NOMO-1 treated with dmso at 0.1 percent for 144 hours (cell line): Measurements from ENCODE around the gene RAC2.

Source experiments
- DNase-seq: peaks from one replicate; lab custom pipeline; 2025; ENCODE audit not compliant: unreplicated experiment; lab: John Stamatoyannopoulos, UW

Gene RAC2

DNA sequence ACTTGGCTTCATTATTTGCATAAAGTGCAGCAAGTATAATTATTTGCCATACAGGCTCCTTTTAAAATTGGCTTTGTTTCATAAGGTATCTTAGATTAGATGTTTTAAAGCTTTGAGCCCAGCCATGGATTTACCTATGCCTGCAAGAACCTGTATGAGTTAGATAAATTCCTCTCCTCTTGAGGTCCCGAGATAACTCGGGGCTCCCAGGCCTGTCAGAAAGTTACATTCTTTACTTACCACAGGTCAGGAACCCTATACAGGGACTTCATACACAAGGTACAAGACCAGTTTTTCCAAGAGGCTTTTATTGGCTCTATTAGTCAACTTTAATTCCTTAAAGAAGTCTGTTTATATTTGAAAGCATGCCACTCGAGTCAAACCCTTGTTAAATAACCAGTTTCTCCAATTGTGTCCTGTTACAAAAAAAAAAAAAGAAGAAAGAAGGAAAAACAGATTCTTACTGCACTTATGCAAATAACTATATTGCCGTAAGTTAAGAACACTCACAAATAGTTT, 53.7 kb downstream of the RAC2 start:
- DNase-seq: no peak

DNA sequence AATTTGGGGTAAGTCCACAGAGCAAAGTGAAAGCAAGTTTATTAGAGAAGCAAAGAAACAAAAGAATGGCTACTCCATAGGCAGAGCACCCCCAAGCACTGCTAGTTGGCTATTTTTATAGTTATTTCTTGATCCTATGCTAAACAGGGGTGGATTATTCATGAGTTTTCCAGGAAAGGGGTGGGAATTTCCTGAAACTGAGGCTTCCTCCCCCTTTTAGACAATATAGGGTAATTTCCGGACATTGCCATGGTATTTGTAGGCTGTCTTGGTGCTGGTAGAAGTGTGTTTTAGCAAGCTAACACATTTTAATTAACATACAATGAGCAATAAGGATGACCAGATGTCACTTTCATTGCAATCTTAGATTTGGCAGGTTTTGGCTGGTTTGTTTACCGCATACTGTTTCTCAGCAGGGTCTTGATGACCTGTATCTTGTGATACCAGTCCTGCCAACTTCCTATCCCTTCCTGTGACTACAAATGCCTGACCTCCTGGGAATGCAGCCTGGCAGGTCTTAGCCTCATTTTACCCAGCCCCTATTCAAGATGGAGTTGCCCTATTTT, 55.1 kb downstream of the RAC2 start:
- DNase-seq: no peak

DNA sequence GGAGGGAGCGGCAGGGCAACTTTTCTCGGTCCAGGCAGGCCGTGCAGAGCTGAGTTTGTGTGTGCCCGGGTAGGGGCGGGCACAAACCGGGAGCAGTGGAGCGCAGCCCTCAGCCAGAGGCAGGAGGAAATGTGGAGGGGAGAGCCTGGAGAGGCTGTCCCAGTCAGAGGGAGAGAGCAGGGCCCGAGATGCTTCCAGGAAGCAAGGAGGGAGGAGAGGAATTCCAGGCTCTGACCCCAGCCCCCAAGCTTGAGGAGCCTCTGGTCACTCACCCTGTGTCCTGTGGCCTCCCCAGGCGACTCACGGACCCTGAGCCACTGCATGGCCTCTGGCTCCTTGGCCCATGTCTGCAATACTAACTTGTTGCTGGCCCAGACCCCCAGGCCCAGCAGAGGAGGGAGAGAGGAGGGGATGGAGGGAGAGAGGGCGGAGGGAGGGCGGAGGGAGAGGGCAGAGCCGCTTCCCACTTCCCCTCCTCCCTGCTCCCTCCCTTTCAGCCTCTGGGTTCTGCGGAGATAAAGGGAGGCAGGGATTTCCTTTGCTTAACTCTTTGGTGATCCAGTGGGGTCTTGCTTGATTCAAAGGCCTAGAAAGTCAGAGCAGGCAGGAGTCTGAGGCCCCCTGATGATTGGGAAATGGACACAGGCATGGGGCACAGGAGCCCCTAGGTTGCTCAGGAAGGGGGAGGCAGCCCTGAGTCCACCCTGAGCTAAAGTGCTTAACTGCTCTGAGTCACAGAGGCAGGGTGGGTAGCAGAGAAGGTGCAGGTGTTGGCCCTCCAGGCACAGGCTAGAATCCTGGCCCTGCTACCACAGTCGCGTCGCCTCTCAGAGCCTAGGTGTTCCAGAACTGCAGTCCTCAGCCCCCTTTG, 55.9 kb downstream of the RAC2 start, which contains the start of gene C1QTNF6:
C1QTNF6 (minus strand) TSS at position 357 of the 871 bp plus-strand sequence; CDS start at position 323, 34 bp downstream.
- no peak for DNase-seq

DNA sequence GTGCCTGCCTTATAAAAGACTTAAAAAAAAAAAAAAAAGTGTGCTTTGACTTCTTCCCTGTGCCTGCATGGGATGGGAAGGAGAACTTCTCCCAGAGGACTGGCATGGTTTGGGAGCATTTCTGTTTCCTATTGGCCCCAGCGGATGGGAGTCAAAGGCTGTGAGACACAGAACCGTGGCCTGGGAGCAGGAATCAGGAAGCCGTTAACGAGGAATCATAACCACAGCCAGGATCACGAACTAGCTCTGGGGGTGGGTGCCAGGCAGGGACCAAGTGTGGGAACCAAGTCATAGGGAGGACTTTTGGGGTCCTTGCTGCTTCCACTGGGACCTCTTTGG, 56.5 kb downstream of the RAC2 start:
- DNase-seq: no peak

DNA sequence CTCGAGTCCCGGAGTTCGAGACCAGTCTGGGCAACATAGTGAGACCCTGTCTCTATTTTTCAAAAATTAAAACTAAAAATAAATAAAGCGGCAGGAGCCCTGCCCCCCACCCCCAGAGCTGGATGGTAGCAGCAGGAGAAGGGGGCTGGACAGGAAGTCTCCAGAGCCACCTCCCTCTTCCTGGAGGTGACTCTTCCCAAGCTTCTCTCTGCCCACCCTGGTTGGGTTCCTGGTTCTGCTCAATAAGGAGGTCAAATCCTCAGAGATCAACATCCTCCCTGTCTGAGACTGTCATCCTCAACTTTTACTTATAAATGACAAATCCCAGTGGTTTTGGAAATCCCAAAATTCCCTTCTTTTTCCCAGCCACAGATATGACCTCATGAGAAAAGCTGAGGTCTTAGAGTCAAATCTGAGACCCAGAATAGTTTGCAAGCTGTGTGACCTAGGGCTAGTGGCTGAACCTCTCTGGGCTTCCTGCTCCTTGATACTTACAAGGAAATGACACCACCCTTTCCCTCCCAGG, 57.0 kb downstream of the RAC2 start:
- no peak for DNase-seq

DNA sequence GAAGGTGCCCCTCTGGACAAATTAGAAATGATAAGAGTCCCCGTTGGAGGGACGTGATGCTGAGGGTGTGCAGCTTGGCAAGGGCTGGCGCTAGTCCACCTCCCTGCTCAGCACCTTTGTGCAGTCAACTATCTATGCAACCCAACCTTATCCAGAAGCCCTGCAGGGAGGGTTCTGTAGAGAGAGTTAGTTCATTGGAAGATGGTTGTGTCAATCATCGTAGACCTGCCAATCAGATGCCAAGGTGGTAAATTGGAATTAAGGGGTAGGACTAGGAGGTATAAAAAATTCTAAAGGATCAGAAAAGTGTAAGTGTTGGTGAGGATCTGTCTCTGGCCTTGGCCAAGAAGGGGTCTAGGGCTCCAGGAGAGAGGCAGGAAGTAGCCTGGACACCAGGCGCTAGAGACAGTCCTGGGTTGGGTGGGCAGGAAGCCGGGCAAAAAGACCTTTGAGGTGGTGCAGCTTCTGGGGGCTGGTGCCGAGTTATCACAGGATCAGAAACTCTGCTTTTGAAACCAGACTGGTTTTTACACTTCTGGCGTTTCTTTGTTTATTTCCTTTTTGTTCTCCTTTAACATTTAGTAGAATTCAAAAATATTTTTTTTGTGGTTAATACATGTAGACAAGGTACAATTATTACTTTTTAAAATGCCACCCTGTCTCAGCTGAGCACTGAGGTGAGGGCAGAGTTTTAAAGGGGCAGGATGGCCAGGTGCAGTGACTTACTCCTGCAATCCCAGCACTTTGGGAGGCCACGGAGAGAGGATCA, 57.7 kb downstream of the RAC2 start:
- DNase-seq: peak; percentile 5

DNA sequence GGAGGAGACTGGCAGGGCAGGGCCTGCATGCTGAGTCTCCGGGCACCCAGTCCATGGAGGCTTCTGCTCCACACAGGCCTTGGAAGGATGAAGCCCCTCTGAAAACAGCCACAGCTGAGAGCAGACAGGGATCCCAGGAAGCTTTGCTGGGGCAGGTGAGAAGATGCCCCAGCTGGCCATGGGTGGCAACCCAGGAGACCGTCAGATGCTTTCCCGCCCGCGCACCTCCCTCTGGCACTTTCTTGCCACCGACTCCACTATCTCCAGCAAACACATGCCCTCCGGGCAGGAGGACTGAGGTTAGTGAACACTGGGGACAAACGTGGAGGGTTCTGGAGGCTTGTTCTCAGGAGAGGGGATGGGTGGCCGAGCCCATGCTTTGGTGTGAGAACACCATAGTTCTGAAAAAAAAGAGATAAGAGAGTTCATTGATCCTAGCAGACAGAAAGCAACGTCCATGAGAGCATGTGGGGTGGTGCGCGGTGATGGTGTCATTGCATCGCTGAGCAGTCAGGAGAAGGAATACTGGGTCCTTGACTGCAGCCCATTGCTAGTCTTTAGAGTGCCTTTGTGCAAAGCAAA, 58.3 kb downstream of the RAC2 start:
- no peak for DNase-seq

DNA sequence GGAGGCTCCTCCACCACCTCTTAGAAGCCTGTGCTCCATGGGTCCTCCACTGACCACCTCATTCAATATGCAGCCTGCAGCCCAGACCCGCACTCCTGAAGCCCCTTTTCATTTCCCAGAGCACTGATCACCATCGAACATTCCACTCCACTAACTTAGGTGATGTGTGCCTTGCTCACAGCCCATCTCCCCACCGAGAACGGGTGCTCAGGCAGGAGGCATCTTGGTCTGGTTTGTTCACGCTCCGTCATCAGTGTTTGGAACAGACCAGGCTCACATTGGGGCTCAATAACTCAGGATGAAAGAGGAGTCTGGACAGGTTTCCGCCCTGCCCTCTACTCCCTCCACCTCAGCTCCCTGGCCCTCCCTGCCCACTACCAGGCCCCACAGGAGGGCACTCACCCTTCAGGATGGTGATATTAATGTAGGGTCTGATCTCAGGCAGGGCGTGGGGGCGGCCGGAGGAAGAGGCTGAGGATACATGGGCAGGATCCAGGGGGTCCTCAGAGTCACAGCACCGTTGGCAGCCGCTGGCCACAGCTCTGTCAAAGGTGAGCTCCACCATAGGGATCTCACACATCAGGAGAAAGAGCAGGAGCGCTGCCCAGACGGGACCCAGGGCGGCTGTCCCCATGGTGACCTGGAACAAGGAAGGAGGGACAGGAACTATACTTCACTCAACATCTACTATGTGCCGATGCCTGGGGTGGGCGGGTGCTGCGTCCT, 59.1 kb downstream of the RAC2 start:
- no peak for DNase-seq

DNA sequence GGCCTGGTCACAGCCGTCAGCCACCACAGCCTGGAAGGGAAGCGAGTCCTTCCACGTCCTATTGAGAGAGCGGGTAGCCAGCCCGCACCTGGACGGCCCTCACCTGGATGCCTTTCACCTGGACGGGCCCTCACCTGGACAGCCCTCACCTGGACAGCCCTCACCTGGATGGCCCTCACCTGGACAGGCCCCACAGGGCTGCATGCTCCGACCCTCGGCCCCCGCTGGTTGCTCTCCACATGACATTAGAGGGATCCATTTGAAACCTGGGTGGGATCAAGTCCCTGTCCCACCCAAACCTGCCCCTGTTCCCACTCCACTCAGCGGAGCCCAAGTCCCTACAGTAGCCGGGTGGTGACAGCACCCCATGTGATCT, 59.7 kb downstream of the RAC2 start:
- DNase-seq: no peak

DNA sequence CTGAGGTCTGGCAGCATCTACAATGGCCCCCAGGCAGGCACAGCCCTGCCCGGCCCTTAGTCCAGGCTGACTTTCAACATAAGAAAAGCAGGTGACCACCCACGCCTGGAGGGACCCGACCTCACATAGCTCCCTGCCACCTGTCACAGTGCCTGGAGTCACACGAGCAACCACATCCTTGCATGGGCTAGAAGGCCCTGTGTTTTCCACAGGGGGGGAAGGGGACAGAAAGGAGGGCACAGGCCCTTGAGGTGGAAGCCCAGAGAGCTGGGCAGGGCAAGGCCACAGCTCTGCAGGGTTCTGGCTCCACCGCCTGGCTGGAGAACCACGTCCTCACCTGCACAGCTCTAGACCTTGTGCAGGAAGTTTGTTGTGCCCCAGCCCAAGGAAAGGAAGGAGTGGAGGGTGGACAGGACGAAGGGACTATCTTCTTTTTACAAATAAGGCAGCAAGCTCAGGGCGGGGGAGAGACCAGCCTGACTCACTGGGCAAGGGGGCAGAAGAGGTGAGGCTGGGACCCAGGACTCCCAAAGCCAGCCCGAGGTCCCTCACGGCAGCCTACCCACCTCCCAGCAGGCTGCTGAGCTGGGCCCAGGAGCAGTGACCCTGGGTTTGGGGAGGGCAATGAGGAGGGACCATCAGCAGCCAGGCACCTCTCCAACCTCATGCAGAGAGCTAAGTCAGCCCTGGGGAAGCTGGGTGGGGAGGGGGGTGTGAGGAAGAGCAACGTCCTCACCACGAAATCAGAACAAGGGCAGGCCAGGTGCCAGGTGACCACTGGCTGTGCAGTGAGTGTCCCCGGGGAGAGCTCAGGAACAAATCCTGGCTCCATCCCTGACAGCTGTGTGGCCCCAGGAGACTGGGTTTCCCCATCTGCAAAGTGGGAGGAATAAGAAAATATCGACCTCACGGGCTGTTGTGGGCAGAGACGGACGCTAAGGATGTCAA, 60.4 kb downstream of the RAC2 start:
- no peak for DNase-seq

DNA sequence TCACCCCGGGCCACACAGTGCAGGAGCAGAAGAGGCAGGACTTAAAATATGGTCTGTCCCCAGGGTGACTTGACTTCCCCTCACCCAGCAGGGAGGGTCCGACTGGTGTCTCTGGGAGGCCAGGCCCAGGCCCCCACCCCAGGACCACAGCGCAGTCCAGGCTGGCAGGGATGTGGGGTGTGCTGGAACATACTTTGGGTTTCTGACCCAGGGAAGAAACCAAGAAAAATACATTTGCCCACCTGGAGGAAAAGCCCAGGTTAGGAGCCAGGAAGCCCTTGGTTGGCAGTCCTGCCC, 61.2 kb downstream of the RAC2 start:
- no peak for DNase-seq

DNA sequence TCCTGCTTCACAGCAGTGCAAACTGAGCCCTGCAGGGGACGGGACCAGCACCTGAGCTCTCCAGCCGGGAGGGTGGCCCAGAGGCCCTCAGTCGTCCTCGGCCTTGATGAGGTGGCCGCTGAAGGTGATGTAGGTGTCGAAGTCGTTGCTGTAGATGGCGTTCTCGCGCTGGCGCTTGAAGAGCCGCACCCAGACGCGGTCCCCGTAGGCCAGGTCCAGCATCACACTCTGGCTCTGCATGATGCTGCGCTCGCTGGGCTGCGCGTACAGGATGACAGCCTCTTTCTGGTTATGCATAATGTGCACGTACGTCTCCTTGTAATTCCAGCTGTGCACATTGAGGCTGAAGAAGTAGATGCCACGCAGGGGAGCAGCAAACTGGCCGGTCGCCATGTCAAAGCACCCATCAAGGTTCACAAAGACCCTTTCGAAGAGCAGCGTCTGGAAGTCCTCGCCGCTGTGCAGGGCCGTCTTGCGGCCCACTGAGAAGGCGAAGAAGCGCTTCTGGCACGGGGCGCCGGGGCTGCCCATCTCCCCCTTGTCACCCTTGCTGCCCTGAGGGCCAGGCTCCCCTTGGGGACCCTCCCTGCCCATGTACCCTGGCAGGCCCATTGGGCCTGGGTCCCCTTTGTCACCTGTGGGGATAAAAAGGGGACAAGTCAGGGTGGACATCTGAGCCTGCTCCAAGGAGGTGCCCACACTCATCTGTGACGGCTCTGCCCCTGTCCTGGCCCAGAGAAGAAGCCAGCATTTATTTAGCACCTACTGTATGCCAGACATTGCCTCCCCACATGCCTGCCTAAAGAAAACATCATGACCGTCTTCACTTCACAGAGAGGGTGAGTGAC, 61.7 kb downstream of the RAC2 start:
- no peak for DNase-seq

DNA sequence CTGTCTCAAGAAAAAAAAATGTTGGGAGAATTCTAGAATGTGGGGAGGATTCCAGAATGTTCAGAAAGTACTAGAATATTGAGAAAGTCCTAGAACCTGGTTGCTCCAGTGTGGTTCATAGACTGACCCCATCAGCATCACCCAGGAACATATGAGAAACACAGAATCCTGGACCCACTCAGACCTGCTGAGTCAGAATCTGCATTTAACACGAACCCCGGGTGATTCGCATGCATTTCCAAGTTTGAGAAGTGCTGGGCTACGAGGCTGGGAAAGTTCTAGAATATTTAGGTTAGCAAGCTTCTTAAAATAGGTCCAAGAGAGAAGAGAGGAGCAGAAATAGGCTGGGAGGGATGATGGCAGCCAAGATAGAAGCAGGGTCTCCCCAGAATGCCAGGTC, 62.4 kb downstream of the RAC2 start:
- DNase-seq: no peak

DNA sequence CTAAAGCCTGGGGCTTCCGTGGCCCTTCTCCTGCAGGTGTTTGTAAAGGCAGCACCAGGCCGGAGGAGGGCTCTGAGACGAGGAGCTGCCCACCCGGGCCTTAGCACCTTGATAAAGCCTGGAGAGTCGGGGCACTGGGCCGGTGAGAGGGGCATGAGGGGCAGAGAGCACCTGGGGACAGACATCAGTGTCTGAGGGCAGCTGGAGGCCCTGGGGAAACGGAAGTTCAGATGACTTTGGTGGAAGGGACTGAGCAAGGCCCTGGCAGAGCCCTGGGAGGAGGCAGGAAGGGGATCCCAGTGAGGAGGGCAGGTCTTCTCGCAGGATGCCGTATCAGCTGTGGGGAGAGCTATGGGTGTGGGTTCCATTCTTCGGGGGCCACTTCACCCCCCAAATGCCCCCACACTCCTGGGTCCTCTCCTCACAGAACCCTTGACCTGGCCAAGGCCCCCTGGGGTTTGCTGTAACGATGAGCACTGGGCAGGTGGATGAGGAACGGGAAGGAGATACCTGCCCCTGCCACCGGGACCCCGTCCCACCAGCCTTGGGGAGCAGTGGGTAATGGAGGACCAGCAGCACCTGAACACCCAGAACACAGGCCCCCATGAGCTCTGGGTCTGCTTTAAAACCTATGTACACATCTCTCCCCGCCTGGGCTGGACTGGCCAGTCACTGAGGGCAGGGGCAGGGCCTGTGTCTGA, 63.4 kb downstream of the RAC2 start:
- no peak for DNase-seq

DNA sequence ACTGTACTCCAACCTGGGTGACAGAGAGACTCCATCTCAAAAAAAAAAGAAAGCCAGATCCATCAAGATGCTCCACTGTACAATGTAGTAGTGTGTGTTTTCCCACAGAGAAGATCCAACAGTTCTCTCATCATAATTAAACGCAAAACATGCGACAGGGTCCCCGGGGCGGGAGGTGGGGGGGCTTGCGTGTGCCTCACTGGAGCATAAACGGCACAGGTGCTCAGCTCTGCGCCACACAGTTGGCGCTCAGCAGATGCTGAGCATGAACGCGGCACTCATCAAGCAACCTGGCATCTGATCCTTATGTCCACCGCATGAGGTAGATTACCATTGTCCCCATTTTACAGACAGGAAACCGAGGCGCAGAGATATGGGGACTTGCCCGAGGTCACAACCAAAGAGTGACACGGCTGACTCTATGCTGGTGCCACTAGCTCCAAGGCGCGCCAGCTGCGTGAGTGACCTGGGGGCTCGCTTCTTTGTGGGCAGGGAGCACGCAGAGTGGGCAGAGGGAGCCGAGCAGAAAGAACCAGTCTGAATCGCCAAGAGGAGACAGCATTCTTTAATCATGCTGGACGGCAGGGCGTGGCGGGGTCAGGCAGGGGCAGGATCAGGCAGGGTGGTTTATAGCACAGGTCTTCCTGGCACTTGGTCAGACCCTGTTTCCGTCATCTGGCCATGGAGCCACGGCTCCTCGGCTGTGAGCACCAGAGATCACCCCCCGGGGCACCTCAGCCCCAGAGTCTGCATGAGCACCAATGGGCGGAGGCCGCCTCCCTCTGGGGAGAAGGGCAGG, 64.2 kb downstream of the RAC2 start:
- DNase-seq: no peak

DNA sequence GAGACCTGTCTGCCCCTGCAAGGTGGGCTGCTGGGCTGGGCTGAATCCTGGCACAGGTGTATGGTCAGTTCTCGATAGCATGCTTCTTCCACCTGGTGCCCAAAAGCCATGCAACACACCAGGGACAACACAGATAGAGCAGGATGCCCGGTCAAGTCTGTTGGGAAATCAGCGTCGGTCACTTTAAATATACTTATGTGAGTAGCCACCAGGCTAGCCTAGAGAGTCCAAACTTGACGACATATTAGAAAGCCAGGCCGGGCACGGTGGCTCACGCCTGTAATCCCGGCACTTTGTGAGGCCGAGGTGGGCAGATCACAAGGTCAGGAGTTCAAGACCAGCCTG, 65.0 kb downstream of the RAC2 start:
- DNase-seq: no peak

DNA sequence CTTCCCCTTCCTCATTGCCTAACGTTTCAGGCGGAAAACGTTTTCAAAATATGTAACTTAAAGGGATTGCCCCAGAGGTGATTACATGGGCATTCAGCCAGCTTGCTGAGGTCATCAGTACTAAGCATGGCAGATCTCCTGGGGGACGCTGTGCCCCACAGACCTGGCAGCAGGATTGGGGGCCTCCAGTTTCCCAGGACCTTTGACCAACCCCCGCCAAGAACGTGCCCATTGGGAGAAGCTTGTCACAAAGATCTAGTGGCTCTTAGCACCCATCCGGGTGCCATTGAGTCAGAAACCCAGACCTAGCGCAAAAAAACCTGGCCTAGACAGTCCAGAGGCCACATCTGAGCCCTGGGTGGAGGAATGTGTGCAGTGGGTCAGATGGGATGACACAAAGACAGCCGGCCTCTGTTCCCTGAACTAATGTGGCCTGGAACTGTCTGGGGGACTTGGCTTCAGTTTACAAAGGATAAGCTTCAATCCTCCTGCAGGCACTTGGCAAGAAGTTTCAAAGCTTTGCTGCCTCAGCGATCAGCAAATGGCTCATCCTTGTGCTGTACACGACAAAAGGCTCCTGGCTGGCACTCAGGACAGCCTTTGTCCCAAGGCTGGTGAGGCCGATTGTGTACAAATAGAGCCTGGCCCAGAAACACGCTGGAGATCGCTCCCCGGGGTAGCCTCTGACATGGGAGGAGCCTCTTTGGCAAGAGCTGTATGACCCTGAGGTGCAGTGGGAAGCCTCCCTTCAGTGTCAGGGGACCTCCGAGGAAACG, 65.5 kb downstream of the RAC2 start:
- peak; percentile 4 for DNase-seq
